C4-2B (cell line): ENCODE results near the gene PRPF18.

Source experiments
- CTCF ChIP-seq: fragments of 450-650 bp; conservative IDR thresholded peaks from 2 replicates; pipeline ENCODE4 v1.5.1; 2017; ENCODE audit warnings: mild to moderate bottlenecking
- ZFX ChIP-seq: fragments of 450-650 bp; IDR thresholded peaks from 2 replicates; pipeline ENCODE4 v1.6.1; 2017

DNA sequence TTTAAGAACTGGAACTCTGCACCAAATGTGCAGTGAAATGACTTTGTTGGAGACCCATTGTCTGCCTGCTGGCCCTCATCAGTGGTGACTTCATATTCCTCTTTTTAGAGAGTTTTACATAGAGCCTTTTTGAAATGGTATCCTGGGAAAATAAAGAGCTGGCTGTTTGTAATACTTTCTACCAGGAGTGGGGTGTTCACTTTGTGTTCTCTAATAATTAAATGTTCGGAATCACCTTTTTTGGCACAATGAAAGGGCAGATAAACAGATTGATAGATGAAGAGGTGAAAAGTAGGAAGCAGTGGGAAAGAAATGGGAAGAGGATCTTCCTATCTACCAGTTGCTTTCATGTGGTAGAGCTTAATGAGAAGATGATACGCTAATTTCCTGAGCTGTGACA, 55.5 kb downstream of the PRPF18 start:
- TF ChIP-seq CTCF (no peak), ZFX (no peak)
